CD4-positive, alpha-beta T cell treated with Interleukin-6 for 4 hours (primary cell): ENCODE data around the gene SIGLEC5.

Source experiments
- DNase-seq: peaks from one replicate; pipeline ENCODE4 v3.0.0-alpha.2; 2020; ENCODE audit warnings: mixed read lengths

SIGLEC5 gene

DNA sequence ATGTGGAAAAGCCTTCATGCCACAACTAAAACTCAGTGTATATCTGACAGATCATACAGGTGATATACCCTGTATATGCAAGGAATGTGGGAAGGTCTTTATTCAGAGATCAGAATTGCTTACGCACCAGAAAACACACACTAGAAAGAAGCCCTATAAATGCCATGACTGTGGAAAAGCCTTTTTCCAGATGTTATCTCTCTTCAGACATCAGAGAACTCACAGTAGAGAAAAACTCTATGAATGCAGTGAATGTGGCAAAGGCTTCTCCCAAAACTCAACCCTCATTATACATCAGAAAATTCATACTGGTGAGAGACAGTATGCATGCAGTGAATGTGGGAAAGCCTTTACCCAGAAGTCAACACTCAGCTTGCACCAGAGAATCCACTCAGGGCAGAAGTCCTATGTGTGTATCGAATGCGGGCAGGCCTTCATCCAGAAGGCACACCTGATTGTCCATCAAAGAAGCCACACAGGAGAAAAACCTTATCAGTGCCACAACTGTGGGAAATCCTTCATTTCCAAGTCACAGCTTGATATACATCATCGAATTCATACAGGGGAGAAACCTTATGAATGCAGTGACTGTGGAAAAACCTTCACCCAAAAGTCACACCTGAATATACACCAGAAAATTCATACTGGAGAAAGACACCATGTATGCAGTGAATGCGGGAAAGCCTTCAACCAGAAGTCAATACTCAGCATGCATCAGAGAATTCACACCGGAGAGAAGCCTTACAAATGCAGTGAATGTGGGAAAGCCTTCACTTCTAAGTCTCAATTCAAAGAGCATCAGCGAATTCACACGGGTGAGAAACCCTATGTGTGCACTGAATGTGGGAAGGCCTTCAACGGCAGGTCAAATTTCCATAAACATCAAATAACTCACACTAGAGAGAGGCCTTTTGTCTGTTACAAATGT, 42.7 kb downstream of the SIGLEC5 start:
- no peak for DNase-seq

DNA sequence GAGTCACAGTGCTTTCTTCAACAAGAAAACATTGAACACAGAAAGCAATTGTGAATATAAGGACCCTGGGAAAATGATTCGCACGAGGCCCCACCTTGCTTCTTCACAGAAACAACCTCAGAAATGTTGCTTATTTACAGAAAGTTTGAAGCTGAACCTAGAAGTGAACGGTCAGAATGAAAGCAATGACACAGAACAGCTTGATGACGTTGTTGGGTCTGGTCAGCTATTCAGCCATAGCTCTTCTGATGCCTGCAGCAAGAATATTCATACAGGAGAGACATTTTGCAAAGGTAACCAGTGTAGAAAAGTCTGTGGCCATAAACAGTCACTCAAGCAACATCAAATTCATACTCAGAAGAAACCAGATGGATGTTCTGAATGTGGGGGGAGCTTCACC, 43.4 kb downstream of the SIGLEC5 start:
- DNase-seq, result no peak

DNA sequence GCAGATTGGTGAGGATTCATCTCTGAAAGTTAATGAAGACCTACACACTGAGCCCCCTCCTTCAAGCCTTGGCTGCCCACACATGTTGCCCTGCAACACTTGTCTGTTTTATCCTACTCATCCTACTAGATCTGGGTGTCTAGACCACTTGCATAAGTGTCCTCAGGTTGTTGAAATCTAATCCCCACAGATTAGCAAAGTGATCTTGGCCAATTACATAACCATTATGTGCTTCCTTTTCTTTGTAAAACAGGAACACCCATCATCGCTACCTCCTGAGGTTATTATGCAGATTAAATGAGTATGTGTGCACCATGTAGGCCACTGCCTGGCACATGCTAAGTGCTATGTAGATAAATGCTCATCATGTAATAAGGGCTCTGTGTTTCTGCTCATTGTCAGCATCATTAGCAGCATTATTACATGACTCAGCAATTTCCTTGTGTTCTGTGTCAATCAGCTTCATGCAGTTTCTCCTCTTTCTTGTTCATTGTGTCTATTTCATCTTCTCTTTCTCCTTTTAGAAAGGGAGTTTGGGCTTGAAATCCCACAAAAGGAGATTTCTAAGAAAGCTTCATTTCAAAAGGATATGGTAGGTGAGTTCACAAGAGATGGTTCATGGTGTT, 44.0 kb downstream of the SIGLEC5 start:
- DNase-seq, result no peak

DNA sequence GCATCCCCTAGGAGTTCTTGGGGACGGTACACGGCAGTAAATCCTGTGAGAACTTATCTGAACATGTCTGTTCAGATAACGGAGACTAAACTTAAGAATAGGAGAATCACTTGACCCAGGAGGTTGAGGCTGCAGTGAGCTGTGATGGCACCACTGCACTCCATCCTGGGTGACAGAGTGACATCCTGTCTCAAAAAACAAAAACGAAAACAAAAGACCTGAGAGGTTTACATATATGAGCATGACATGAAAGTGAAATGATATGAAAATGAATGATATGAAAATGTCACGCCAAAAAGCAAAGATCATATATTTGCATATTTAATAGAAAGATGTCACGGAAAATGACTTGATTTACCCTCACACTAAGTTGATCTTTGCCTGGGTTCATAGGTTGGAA, 53.4 kb downstream of the SIGLEC5 start:
- no peak for DNase-seq

DNA sequence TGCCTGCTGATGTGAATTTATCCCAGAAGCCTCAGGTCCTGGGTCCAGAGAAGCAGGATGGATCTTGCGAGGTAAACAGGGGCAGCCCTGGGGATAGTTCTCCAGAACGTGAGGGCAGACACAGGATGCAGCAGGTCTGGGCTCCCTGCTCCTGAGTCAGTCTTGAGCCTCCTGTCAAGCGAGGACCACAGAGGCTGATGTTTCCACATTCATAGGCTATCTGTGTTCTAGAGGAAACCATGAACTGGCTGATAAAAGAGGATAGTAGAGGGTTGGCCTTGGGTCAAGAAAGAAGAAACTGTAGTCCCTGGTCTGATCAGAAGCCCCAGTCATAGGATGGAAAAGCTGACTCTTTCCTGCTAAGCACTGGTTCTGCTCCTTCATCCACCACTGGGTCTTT, 56.9 kb downstream of the SIGLEC5 start:
- no peak for DNase-seq

DNA sequence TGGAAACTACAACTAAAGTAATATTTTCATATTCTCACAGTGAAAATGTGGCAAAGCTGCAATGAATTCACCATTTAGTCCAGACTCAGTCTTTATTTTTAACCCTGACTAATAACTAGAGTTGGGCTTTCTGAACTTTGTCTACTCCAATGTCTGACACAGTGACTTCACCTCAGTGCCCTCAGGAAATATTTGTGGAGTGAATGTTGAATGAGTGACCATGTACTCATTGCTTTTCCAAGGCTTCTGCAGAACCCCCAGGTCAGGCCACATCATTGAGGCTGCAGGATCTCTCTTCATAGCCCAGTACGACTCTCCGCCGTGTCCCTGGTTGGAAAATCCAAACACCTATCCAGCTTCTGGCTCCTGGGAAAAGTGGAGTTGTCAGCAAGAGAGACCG, 57.3 kb downstream of the SIGLEC5 start:
- no peak for DNase-seq

DNA sequence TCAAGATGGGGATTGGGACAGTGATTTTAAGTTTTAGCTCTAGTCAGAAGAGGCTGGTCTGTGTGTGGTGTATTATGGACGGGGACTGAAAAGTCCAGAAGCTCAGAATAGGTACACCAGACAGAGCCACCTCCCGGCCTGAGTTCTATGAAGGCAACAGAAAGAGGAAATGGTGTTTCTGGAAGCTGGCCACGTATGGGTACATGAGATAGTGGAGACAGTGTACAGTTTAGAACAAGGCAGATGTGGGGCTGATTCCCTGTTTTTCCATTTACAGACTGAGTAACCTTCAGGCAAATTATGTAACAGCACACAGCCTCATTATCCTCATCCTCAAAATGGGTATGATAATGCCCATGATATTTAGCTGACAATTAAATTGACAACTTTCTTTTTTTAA, 57.8 kb downstream of the SIGLEC5 start:
- DNase-seq, result no peak

DNA sequence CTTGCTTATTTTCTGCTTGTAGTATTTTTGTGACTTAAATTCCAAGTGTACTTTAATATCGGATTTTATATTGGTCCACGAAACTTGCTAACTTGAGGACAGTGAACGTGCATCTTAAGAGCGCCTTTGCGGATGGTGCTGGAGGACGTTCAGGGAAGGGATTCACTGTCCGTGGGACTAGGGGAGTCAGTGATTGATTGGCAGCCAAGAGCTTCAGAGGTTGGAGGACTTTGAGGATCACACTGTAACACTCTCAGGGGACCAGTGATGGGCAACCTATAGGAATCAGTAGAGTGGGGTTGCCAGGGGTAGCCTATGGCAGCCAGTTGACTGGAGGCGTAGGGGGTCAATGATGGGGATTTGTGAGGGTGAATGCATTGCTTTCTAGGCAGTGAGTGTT, 58.6 kb downstream of the SIGLEC5 start:
- no peak for DNase-seq

DNA sequence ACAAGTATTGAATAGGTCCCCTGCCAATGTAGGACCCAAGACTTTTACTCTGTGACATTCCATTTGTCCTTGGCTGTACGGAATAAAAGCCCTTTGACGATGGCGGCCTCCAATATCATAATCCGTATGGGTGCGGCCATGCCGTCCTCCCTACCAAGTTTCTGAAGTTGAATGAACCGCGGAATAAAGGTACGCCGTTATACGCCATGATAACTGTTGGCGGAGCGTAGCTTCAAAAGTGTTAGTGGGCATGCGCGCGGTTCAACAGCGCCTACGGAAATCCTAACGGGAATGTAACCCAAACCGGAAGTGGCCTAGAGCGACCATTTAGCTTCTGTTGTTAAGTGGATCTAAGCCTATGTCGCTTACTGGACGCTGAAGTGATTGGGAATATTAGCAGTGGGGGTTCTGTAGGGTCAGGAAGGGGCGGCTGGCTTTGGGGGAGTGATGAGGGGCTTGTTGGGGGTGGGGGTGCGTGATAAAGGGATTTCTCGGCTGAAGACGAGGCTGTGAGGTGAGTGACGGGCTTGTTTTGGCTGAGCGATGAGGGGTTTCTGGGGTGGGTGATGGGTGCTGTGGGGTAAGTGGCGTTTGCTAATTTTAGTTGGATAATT, 59.1 kb downstream of the SIGLEC5 start, which contains the start of gene ZNF175:
Gene ZNF175, plus strand, starts transcription at position 322 of the 614 bp plus-strand sequence. CDS start 2,047 bp downstream, outside the sequence.
- peak; percentile 91 for DNase-seq

DNA sequence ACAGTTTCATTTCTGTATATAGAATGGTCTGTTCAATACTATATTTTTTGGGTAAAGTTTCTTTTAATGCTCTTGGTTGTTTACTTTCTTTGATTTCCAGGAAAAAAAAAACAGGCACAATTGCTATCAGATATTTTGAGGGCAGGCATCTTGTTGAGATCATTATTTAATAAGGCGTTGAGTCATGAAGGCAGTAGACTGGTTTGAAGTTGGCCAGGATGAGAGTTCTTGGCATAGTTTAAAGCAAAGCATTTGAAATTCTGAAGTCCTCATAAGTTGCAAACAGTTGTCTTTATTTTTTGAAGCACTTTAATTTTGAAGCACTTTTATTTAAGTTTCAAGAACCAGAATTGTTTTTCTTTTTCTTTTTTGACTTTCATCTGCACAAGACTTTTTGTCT, 61.7 kb downstream of the SIGLEC5 start:
- DNase-seq, result no peak

DNA sequence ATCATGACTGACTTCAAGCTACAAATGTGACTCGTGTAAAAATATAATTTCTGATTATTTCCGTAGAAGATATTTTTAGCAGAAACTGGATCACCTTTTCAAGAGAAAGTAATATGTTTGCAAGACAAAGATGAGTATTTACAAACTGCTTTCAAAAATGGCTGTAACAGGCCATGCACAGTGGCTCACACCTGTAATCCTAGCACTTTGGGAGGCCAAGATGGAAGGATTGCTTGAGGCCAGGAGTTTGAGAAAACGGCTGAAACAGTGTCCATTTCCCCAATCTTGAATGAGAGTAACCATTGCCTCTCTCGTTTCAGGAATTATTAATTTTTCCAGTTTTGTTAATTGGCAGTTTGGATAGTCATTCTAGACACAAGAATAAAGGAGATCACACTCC, 62.6 kb downstream of the SIGLEC5 start:
- DNase-seq, result no peak

DNA sequence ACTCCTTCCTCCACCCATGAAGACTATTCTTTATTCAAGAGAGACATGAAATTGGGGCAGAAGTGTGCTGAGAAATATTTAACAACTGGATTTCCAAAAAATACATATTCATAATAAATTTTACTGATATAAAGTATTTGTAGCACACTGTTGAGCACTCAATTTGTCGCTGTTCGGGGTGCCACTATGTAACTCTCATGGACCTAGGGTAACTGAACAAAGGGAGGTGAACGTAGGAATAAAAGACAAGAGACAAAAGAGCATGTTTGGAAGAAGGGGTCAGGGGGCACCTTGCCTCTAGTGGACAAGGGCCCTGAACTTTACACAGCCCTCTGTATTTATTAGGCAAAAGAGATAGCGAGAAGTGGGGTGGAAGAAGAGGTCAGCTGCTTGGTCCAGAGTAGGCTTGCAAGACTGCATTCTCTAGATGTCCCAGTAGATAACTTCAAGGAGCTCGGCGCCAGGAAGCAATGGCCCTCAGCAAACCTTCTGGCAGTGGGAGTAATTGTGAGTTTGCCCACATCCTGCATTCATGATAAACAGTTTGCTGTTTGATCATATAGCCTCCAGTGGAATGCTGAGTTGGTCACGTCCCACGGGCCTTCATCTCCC, 63.6 kb downstream of the SIGLEC5 start:
- no peak for DNase-seq

DNA sequence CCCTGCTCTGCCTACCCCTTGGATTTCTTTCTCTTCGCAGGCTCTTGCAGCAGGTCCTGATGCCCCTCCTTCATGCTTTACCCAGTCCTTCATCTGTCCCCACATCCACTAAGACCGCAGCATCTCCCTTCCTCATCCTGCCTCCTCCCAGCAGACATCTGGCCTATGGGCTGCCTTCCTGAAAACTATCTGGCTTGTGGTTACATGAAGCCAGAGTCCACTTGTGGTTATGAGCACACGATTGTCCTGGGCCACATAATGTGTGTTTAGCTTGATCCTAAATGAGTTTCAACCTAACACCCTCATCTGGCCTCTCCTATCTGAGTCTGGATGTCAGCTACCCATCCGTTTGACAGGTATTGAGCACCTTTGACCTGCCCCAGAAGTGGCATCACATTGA, 64.6 kb downstream of the SIGLEC5 start:
- no peak for DNase-seq

DNA sequence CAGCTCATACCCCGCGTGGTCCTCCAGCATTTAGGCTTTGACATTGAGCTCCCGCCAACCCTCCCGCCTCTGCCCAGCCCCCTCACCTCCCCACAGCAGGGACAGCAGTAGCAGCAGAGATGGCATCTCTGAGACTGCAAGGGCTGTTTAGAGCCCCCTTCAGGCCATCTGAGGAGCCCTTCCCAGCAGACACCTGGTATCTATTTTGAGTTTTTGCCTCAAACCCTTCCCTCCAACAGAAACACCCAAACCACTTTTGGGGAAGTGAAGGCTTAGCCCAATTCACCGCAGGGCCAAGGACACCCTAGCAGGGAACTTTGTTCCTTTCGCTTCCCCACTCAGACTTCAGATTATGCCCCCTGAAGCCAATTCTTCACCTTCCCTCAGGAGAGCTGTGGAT, 65.4 kb downstream of the SIGLEC5 start:
- no peak for DNase-seq
